ENCODE measurements around the gene EFCAB14.

EFCAB14 gene

GRCh38 chr1:46718727-46719622, at the start of gene EFCAB14:
TSS of gene EFCAB14 (minus strand) at chr1:46719114. CDS start at chr1:46718087, 1,027 bp downstream.
- TF ChIP-seq CTCF (IDR thresholded peaks at IDR 0.05; ENCODE audit: low read depth, low read length, missing control alignments) = no peak
- H3K4me3 ChIP-seq (ENCODE audit: low read depth, low read length) = peak within 1 kb of the TSS; percentile 92
- peak; percentile 89 for DNase-seq (ENCODE audit: low read depth)

GRCh38 chr1:46768445-46768844, 49.5 kb upstream of the EFCAB14 start:
- no peak overlapping the region for H3K4me3 ChIP-seq (ENCODE audit: low read depth, low read length)
- no peak for DNase-seq (ENCODE audit: low read depth)
- TF ChIP-seq CTCF (IDR thresholded peaks at IDR 0.05; ENCODE audit: low read depth, low read length, missing control alignments) = no peak

GRCh38 chr1:46767649-46768282, 48.9 kb upstream of the EFCAB14 start:
- H3K4me3 ChIP-seq (ENCODE audit: low read depth, low read length) = no peak overlapping the region
- TF ChIP-seq CTCF (IDR thresholded peaks at IDR 0.05; ENCODE audit: low read depth, low read length, missing control alignments) = no peak
- no peak for DNase-seq (ENCODE audit: low read depth)

- TF ChIP-seq CTCF (IDR thresholded peaks at IDR 0.05; ENCODE audit: low read depth, low read length, missing control alignments) = no peak
- DNase-seq (ENCODE audit: low read depth) = no peak
- no peak overlapping the region for H3K4me3 ChIP-seq (ENCODE audit: low read depth, low read length)
Observed at GRCh38 chr1:46764402-46764801, 45.5 kb upstream of the EFCAB14 start.

GRCh38 chr1:46761740-46762139, 42.8 kb upstream of the EFCAB14 start:
- no peak overlapping the region for H3K4me3 ChIP-seq (ENCODE audit: low read depth, low read length)
- DNase-seq (ENCODE audit: low read depth) = no peak
- no peak for TF ChIP-seq CTCF (IDR thresholded peaks at IDR 0.05; ENCODE audit: low read depth, low read length, missing control alignments)

- DNase-seq (ENCODE audit: low read depth) = no peak
- no peak overlapping the region for H3K4me3 ChIP-seq (ENCODE audit: low read depth, low read length)
- no peak for TF ChIP-seq CTCF (IDR thresholded peaks at IDR 0.05; ENCODE audit: low read depth, low read length, missing control alignments)
Observed at GRCh38 chr1:46760558-46761166, 41.7 kb upstream of the EFCAB14 start.
